ENCODE results near the gene PNMT. TPM values are rescaled to one million over a fixed set of nuclear protein-coding genes. Genes with fewer than 3 reads are reported as not detected.

Gene PNMT
- total and polyA plus RNA-seq, 2 of the 13 experiments (the other 11 are each of a cell fraction or from before 2014, with no cell fraction given), result 0.25 TPM; not detected in 1

GRCh38 chr17:39675390-39676082 lies 7.3 kb downstream of the PNMT start (continued):
- no peak for TF ChIP-seq ZNF20 (CRISPR knock-in tag; IDR thresholded peaks at IDR 0.05)
- TF ChIP-seq ZBTB44 (CRISPR knock-in tag; IDR thresholded peaks at IDR 0.05), result no peak
- no peak for TF ChIP-seq ZNF124 (CRISPR knock-in tag; IDR thresholded peaks at IDR 0.05)
- no peak for TF ChIP-seq ZFP36L2 (CRISPR knock-in tag; IDR thresholded peaks at IDR 0.05)
- no peak for TF ChIP-seq CENPBD1 (CRISPR knock-in tag; IDR thresholded peaks at IDR 0.05; ENCODE audit: borderline replicate concordance, low read depth)
- TF ChIP-seq ZNF180 (CRISPR knock-in tag; IDR thresholded peaks at IDR 0.05; ENCODE audit: borderline replicate concordance, low read depth), result no peak
- 0 out of 2 replicates have a peak, but pooled peaks have one; percentile 41 for TF ChIP-seq SP4 (CRISPR knock-in tag; IDR thresholded peaks at IDR 0.05)
- no peak for TF ChIP-seq KDM2A (CRISPR knock-in tag; IDR thresholded peaks at IDR 0.05; ENCODE audit: borderline replicate concordance, low read depth)
- TF ChIP-seq ZBTB7A (CRISPR knock-in tag; IDR thresholded peaks at IDR 0.05), result no peak
- TF ChIP-seq, protein P1, sequence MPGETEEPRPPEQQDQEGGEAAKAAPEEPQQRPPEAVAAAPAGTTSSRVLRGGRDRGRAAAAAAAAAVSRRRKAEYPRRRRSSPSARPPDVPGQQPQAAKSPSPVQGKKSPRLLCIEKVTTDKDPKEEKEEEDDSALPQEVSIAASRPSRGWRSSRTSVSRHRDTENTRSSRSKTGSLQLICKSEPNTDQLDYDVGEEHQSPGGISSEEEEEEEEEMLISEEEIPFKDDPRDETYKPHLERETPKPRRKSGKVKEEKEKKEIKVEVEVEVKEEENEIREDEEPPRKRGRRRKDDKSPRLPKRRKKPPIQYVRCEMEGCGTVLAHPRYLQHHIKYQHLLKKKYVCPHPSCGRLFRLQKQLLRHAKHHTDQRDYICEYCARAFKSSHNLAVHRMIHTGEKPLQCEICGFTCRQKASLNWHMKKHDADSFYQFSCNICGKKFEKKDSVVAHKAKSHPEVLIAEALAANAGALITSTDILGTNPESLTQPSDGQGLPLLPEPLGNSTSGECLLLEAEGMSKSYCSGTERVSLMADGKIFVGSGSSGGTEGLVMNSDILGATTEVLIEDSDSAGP (CRISPR knock-in tag; IDR thresholded peaks at IDR 0.05; ENCODE audit: borderline replicate concordance), result 0 out of 2 replicates have a peak, but pooled peaks have one; percentile 18
- no peak for TF ChIP-seq ETV6 (CRISPR knock-in tag; conservative IDR thresholded peaks at IDR 0.05)
- no peak for TF ChIP-seq ATF7 (IDR thresholded peaks at IDR 0.05)
- TF ChIP-seq ATF7 (CRISPR knock-in tag; IDR thresholded peaks at IDR 0.05), result no peak
- no peak for TF ChIP-seq NCOA5 (CRISPR knock-in tag; IDR thresholded peaks at IDR 0.05)
- no peak for TF ChIP-seq SRSF1 (optimal IDR thresholded peaks at IDR 0.05; ENCODE audit: low read depth, low read length)
- no peak for TF ChIP-seq CEBPG (CRISPR knock-in tag; IDR thresholded peaks at IDR 0.05)
- TF ChIP-seq GZF1 (CRISPR knock-in tag; IDR thresholded peaks at IDR 0.05), result no peak
- no peak for TF ChIP-seq ATF3 (CRISPR knock-in tag; IDR thresholded peaks at IDR 0.05)
- no peak for TF ChIP-seq ZBTB21 (CRISPR knock-in tag; IDR thresholded peaks at IDR 0.05)
- TF ChIP-seq, protein P2, sequence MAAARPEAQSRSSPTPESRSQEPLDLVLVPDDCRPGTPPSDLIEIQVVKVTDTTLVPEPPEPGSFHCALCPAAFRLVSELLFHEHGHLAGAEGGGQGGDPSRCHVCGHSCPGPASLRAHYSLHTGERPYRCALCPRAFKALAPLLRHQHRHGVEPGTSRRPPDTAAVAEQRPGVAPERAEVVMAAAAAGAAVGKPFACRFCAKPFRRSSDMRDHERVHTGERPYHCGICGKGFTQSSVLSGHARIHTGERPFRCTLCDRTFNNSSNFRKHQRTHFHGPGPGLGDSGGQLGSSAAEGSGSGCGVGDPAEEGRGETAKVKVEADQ (CRISPR knock-in tag; IDR thresholded peaks at IDR 0.05; ENCODE audit: borderline replicate concordance), result no peak
- no peak for TF ChIP-seq MBNL3 (CRISPR knock-in tag; conservative IDR thresholded peaks at IDR 0.05)
- TF ChIP-seq ZNF232 (CRISPR knock-in tag; IDR thresholded peaks at IDR 0.05; ENCODE audit: borderline replicate concordance), result no peak
- TF ChIP-seq PBX3 (CRISPR knock-in tag; IDR thresholded peaks at IDR 0.05; ENCODE audit: borderline replicate concordance), result no peak
